Thyroid gland (tissue), 4 donors: ENCODE measurements around the gene ENDOU. TPM values are rescaled to one million over a fixed set of nuclear protein-coding genes. Genes with fewer than 3 reads are reported as not detected.
"Not testable (repeated sequence)": the region's sequence is repeated elsewhere in the genome, so short reads cannot be mapped to it uniquely, and the experiment has no call there.

Experiments used
- DNase-seq, 2 donors: peaks; one replicate each; pipeline ENCODE4 v3.0.0-alpha.2; 2019
- H3K27ac ChIP-seq, 3 donors: fragments of 200-600 bp; sonication (generic); 1 replicate in 2 of 3; 2 replicates in 1 of 3; pipeline ENCODE4 v1.5.1; 2016 to 2019; ENCODE audit warnings: mild to moderate bottlenecking in 1 of 3, moderate library complexity in 1 of 3
- H3K27me3 ChIP-seq: fragments of 200-600 bp; sonication (generic); one replicate; pipeline ENCODE4 v1.5.1; 2019
- H3K36me3 ChIP-seq, 2 donors: fragments of 200-600 bp; sonication (generic); one replicate each; pipeline ENCODE4 v1.5.1; 2016 to 2019
- H3K4me1 ChIP-seq, 2 donors: fragments of 200-600 bp; sonication (generic); one replicate each; pipeline ENCODE4 v1.5.1; 2017 to 2019
- H3K4me3 ChIP-seq, 3 donors: fragments of 200-600 bp; sonication (generic); replicated peaks in 1 of 3; 1 replicate in 2 of 3; 2 replicates in 1 of 3; pipeline ENCODE4 v1.5.1; 2016; ENCODE audit warnings: mild to moderate bottlenecking in 1 of 3
- H3K9me3 ChIP-seq: fragments of 200-600 bp; sonication (generic); one replicate; pipeline ENCODE4 v1.5.1; 2017
- POLR2A ChIP-seq, 2 donors: fragments of 450-650 bp; IDR thresholded peaks; one replicate each; pipeline ENCODE4 v1.6.1; 2017; ENCODE audit warnings: antibody characterized with exemption in 2 of 2, mild to moderate bottlenecking in 2 of 2, moderate library complexity in 1 of 2
- WGBS, 2 donors: methylation state at CpG; one replicate each; pipeline ENCODE4 v1.1.5; 2017; 5-methylcytosine and 5-hydroxymethylcytosine counted together
- intact Hi-C: fragments of 100-400 bp; cut with DNase I; formaldehyde crosslinking; loops from one replicate; pipeline ENCODE4 v1.15.1; 2023
- total RNA-seq, 4 donors: library from RNA; depleted of rRNA; stranded (reverse); fragments of >200 nt; gene quantifications; one replicate each; pipeline ENCODE4 v1.2.3, GENCODE V29; 2016
- TF ChIP-seq, protein P1 (sequence below), 6 experiments: fragments of 200-600 bp in 3 of 6; fragments of 450-650 bp in 3 of 6; sonication (generic) in 3 of 6; IDR thresholded peaks; one replicate each; pipeline ENCODE4 v1.5.1; 2016 to 2019; ENCODE audit warnings: antibody characterized with exemption in 6 of 6, mild to moderate bottlenecking in 2 of 6, inconsistent platforms in 1 of 6, moderate library complexity in 1 of 6

The ENDOU gene
- total RNA-seq, 4 donors from 2014 or later = 0.11 to 1.9 (median 1.2) TPM

GRCh38 chr12:47689215-47689614 is 36.1 kb downstream of the ENDOU start:
- no peak for DNase-seq
- intact Hi-C loops = no loop called here
- no peak overlapping the region for H3K4me3 ChIP-seq

GRCh38 chr12:47687636-47688035 is 37.7 kb downstream of the ENDOU start:
- TF ChIP-seq, protein P1, sequence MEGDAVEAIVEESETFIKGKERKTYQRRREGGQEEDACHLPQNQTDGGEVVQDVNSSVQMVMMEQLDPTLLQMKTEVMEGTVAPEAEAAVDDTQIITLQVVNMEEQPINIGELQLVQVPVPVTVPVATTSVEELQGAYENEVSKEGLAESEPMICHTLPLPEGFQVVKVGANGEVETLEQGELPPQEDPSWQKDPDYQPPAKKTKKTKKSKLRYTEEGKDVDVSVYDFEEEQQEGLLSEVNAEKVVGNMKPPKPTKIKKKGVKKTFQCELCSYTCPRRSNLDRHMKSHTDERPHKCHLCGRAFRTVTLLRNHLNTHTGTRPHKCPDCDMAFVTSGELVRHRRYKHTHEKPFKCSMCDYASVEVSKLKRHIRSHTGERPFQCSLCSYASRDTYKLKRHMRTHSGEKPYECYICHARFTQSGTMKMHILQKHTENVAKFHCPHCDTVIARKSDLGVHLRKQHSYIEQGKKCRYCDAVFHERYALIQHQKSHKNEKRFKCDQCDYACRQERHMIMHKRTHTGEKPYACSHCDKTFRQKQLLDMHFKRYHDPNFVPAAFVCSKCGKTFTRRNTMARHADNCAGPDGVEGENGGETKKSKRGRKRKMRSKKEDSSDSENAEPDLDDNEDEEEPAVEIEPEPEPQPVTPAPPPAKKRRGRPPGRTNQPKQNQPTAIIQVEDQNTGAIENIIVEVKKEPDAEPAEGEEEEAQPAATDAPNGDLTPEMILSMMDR (IDR thresholded peaks at IDR 0.05) = no peak
- H3K9me3 ChIP-seq = no peaks in the 10 kb centered on the region
- H3K27me3 ChIP-seq = no peaks in the 10 kb centered on the region
- no peaks in the 10 kb centered on the region for H3K4me1 ChIP-seq
- intact Hi-C loops = no loop called here
- H3K4me3 ChIP-seq = no peak overlapping the region
- no peaks in the 10 kb centered on the region for H3K36me3 ChIP-seq
- no peak overlapping the region for H3K27ac ChIP-seq
- WGBS, 2 donors = 65 to 77% methylated on average over 3 of the region's 3 CpGs
- DNase-seq = no peak

More at GRCh38 chr12:47689215-47689614, 36.1 kb downstream of the ENDOU start:
- H3K27ac ChIP-seq = no peak overlapping the region
- 96 to 98% methylated on average over 2 of the region's 2 CpGs for WGBS, 2 donors
- H3K27me3 ChIP-seq = no peaks in the 10 kb centered on the region
- H3K9me3 ChIP-seq = no peaks in the 10 kb centered on the region
- TF ChIP-seq, protein P1 (IDR thresholded peaks at IDR 0.05) = no peak
- TF ChIP-seq POLR2A (IDR thresholded peaks at IDR 0.05) = no peak
- H3K4me1 ChIP-seq = no peaks in the 10 kb centered on the region
- H3K36me3 ChIP-seq = no peaks in the 10 kb centered on the region

DNA sequence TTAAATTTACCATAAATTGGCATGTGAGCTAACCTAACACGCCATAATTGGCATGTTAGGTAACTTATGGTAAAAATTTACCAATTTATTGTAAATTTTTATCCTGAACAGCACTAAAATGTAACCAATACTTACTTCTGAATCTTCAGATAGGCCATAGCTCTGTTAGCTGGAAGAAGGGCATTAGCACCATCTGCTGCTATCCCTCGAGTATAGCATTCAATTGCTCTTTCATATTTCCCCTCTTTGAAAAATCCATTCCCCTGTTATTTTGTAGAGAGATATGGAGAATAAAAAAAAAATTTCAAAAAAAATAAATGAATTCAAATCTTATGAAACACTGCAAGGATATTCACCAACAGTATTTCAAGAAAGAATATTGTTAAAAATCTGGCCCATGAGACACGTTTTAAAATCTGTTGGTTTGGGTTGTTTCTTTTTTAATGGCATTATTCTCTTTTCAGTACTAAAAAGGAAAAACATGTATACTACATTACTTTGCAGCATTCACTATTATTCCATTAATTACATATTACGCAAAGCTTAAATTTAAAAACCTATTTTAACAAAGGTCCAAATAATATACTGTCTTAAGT is 38.5 kb downstream of the ENDOU start:
- no peak for TF ChIP-seq POLR2A (IDR thresholded peaks at IDR 0.05)
- TF ChIP-seq, protein P1 (IDR thresholded peaks at IDR 0.05) = peak in 3 of 6 experiments; percentile 29 to 47 (median 45)
- intact Hi-C loops = no loop called here
- no peak overlapping the region for H3K27ac ChIP-seq
- no peak for DNase-seq
- no peak overlapping the region for H3K4me3 ChIP-seq
- H3K4me1 ChIP-seq = no peaks in the 10 kb centered on the region
- no peaks in the 10 kb centered on the region for H3K9me3 ChIP-seq
- no peaks in the 10 kb centered on the region for H3K27me3 ChIP-seq
- WGBS, 2 donors = 79 to 82% methylated on average over 4 of the region's 4 CpGs
- H3K36me3 ChIP-seq = no peaks in the 10 kb centered on the region

GRCh38 chr12:47679785-47680184 is 45.5 kb downstream of the ENDOU start:
- intact Hi-C loops = no loop called here
- Histone ChIP-seq H3K4me1 (no peaks in the 10 kb centered on the region), H3K4me3 (no peak overlapping the region), H3K9me3 (no peaks in the 10 kb centered on the region), H3K27me3 (no peaks in the 10 kb centered on the region), H3K36me3 (peaks cover 0 to 11% of the 10 kb centered on the region in 2 donors), H3K27ac (no peak overlapping the region)
- TF ChIP-seq, protein P1 (IDR thresholded peaks at IDR 0.05) = no peak
- no peak for TF ChIP-seq POLR2A (IDR thresholded peaks at IDR 0.05)
- DNase-seq = no peak
- WGBS, 2 donors = 97 to 98% methylated on average over 2 of the region's 2 CpGs

- Histone ChIP-seq H3K27me3 (no peaks in the 10 kb centered on the region), H3K36me3 (peaks cover 0 to 18% of the 10 kb centered on the region in 2 donors), H3K4me1 (no peaks in the 10 kb centered on the region), H3K4me3 (no peak overlapping the region), H3K27ac (no peak overlapping the region), H3K9me3 (no peaks in the 10 kb centered on the region)
- intact Hi-C loops = no loop called here
- TF ChIP-seq POLR2A (IDR thresholded peaks at IDR 0.05) = no peak
- TF ChIP-seq, protein P1 (IDR thresholded peaks at IDR 0.05) = no peak
- no peak for DNase-seq
- 90 to 94% methylated on average over 2 of the region's 2 CpGs for WGBS, 2 donors
These were observed 53.2 kb downstream of the ENDOU start for GRCh38 chr12:47672068-47672467.

- peaks cover 15% of the 10 kb centered on the region in 2 donors for H3K36me3 ChIP-seq
- 97 to 98% methylated on average over 6 of the region's 6 CpGs for WGBS, 2 donors
These were observed 57.4 kb downstream of the ENDOU start for GRCh38 chr12:47667935-47668334.

More at GRCh38 chr12:47667935-47668334, 57.4 kb downstream of the ENDOU start:
- H3K4me3 ChIP-seq, H3K4me1 ChIP-seq, H3K27me3 ChIP-seq, H3K9me3 ChIP-seq, intact Hi-C loops, H3K27ac ChIP-seq, DNase-seq: not testable (repeated sequence)
